CD4-positive, alpha-beta memory T cell (primary cell): ENCODE results near the gene HAUS2. TPM values are rescaled to one million over a fixed set of nuclear protein-coding genes. Genes with fewer than 3 reads are reported as not detected.
A peak's percentile ranks its signal among the peaks of the same experiment; 100 is the strongest.

Source experiments
- CTCF ChIA-PET: fragments of 350-600 bp; sonication (Branson Sonifier 250); formaldehyde crosslinking; loops from one replicate; lab custom pipeline; 2021; ENCODE audit warnings: inconsistent platforms; ENCODE audit not compliant: partially characterized antibody; lab: Charles Lee
- POLR2A ChIA-PET: fragments of 350-600 bp; sonication (Branson Sonifier 250); formaldehyde crosslinking; loops from one replicate; lab custom pipeline; 2021; ENCODE audit not compliant: partially characterized antibody; lab: Charles Lee
- DNase-seq, 5 donors: peaks; one replicate each; pipeline versions ENCODE4 v3.0.0 to v3.0.0-alpha.2; 2020 to 2022; ENCODE audit warnings: mixed read lengths in 1 of 5
- H3K27ac ChIP-seq: one replicate; pipeline ENCODE4 v1.7.0; 2013; ENCODE audit warnings: low read depth, low read length
- H3K27me3 ChIP-seq: 2 replicates; pipeline ENCODE4 v1.7.0; 2013; ENCODE audit warnings: mild to moderate bottlenecking, low read length, moderate library complexity; ENCODE audit not compliant: insufficient read depth
- H3K36me3 ChIP-seq: 2 replicates; pipeline ENCODE4 v1.7.0; 2013; ENCODE audit warnings: mild to moderate bottlenecking, low read length, moderate library complexity; ENCODE audit not compliant: insufficient read depth
- H3K4me1 ChIP-seq: 2 replicates; pipeline ENCODE4 v1.7.0; 2013; ENCODE audit warnings: mild to moderate bottlenecking, low read length, moderate library complexity; ENCODE audit not compliant: insufficient read depth
- H3K4me3 ChIP-seq, 2 donors: one replicate each; pipeline ENCODE4 v1.7.0; 2013; ENCODE audit warnings: low read length in 2 of 2, mild to moderate bottlenecking in 1 of 2
- H3K9me3 ChIP-seq, 2 donors: one replicate each; pipeline ENCODE4 v1.7.0; 2013; ENCODE audit warnings: low read length in 2 of 2, control low read depth in 1 of 2; ENCODE audit not compliant: control insufficient read depth in 1 of 2
- H3K27ac Mint-ChIP-seq, 7 donors: one replicate each; pipeline ENCODE4 v1.8.0; 2020 to 2021; ENCODE audit warnings: mixed read lengths in 7 of 7, mild to moderate bottlenecking in 6 of 7, inconsistent platforms in 3 of 7, moderate library complexity in 3 of 7
- H3K27me3 Mint-ChIP-seq, 2 donors: one replicate each; pipeline ENCODE4 v1.8.0; 2020 to 2021; ENCODE audit warnings: mixed read lengths in 2 of 2
- H3K36me3 Mint-ChIP-seq, 2 donors: one replicate each; pipeline ENCODE4 v1.8.0; 2020 to 2021; ENCODE audit warnings: mixed read lengths in 2 of 2, inconsistent platforms in 1 of 2, mild to moderate bottlenecking in 1 of 2
- H3K4me1 Mint-ChIP-seq, 4 donors: one replicate each; pipeline ENCODE4 v1.8.0; 2020 to 2021; ENCODE audit warnings: mixed read lengths in 4 of 4, mild to moderate bottlenecking in 1 of 4
- H3K4me3 Mint-ChIP-seq, 8 donors: one replicate each; pipeline ENCODE4 v1.8.0; 2020 to 2021; ENCODE audit warnings: mixed read lengths in 8 of 8, mild to moderate bottlenecking in 7 of 8, moderate library complexity in 6 of 8, inconsistent platforms in 3 of 8
- H3K9me3 Mint-ChIP-seq, 8 donors: one replicate each; pipeline ENCODE4 v1.8.0; 2020 to 2021; ENCODE audit warnings: mixed read lengths in 8 of 8, mild to moderate bottlenecking in 5 of 8, inconsistent platforms in 3 of 8, moderate library complexity in 1 of 8
- intact Hi-C: fragments of 100-400 bp; cut with micrococcal nuclease; formaldehyde crosslinking; loops from one replicate; pipeline ENCODE4 v1.15.1; 2023
- polyA plus RNA-seq, 2 donors: library from polyadenylated mRNA; unstranded; fragments of 300-500 nt; fragmentation: Illumina TruSeq; gene quantifications; one replicate each; pipeline ENCODE4 v1.2.3, GENCODE V29; 2021
- total RNA-seq, 2 experiments: library from RNA; stranded (reverse); gene quantifications; one replicate each; pipeline ENCODE4 v1.2.3, GENCODE V29; 2021

HAUS2 gene
- total and polyA plus RNA-seq, 4 experiments from 2014 or later: 16.4 to 28.2 (median 23.2) TPM

- H3K4me1 Mint-ChIP-seq: peaks cover 27 to 42% (median 32%) of the 10 kb centered on the region in 4 donors
- Histone ChIP-seq H3K4me1 (peaks cover 37% of the 10 kb centered on the region), H3K27ac (no peak overlapping the region), H3K27me3 (no peaks in the 10 kb centered on the region), H3K4me3 (no peak overlapping the region), H3K9me3 (no peaks in the 10 kb centered on the region), H3K36me3 (no peaks in the 10 kb centered on the region)
- DNase-seq: no peak
- H3K4me3 Mint-ChIP-seq: peak overlapping the region in 1 of 8 donors; percentile 75
- no peaks in the 10 kb centered on the region for H3K9me3 Mint-ChIP-seq
- no peaks in the 10 kb centered on the region for H3K27me3 Mint-ChIP-seq
- ChIA-PET POLR2A (interaction anchor here (1.4 kb wide), 1 partner anchor 24 kb away, joined by 10 read pairs; no protein-coding TSS in a partner anchor), CTCF (no interaction called here)
- H3K36me3 Mint-ChIP-seq: no peaks in the 10 kb centered on the region
- intact Hi-C loops: no loop called here
- peak overlapping the region in 4 of 7 donors; percentile 25 to 67 (median 54) for H3K27ac Mint-ChIP-seq
Measured at GRCh38 chr15:42605796-42606195, 57.2 kb downstream of the HAUS2 start.

- no peaks in the 10 kb centered on the region for H3K9me3 Mint-ChIP-seq
- H3K27me3 Mint-ChIP-seq: no peaks in the 10 kb centered on the region
- H3K4me3 Mint-ChIP-seq: peak overlapping the region in 6 of 8 donors; percentile 43 to 70 (median 50)
- H3K36me3 ChIP-seq: no peaks in the 10 kb centered on the region
- peaks cover 37% of the 10 kb centered on the region for H3K4me1 ChIP-seq
- intact Hi-C loops: no loop called here
- peaks cover 27 to 42% (median 32%) of the 10 kb centered on the region in 4 donors for H3K4me1 Mint-ChIP-seq
- peak; percentile 19 to 56 (median 30) for DNase-seq
- ChIA-PET POLR2A (interaction anchor here (1.2 to 1.6 kb wide), 2 partner anchors 33 to 60 kb away, joined by 4 to 8 read pairs; partner anchors contain the start of genes HAUS2, LRRC57 and STARD9), CTCF (no interaction called here)
- no peak overlapping the region for H3K4me3 ChIP-seq
- H3K36me3 Mint-ChIP-seq: no peaks in the 10 kb centered on the region
- H3K27me3 ChIP-seq: no peaks in the 10 kb centered on the region
- H3K27ac ChIP-seq: no peak overlapping the region
- peak overlapping the region in 4 of 7 donors; percentile 1 to 58 (median 16) for H3K27ac Mint-ChIP-seq
- H3K9me3 ChIP-seq: no peaks in the 10 kb centered on the region
Measured at GRCh38 chr15:42608110-42608531, 59.5 kb downstream of the HAUS2 start.

- Mint-ChIP-seq H3K27me3 (no peaks in the 10 kb centered on the region), H3K4me3 (peak overlapping the region in 6 of 8 donors; percentile 13 to 62 (median 20)), H3K27ac (peak overlapping the region in 1 of 7 donors; percentile 32), H3K4me1 (peaks cover 27 to 42% (median 32%) of the 10 kb centered on the region in 4 donors), H3K36me3 (no peaks in the 10 kb centered on the region), H3K9me3 (no peaks in the 10 kb centered on the region)
- Histone ChIP-seq H3K4me1 (peaks cover 37% of the 10 kb centered on the region), H3K9me3 (no peaks in the 10 kb centered on the region), H3K27me3 (no peaks in the 10 kb centered on the region), H3K4me3 (no peak overlapping the region), H3K27ac (no peak overlapping the region), H3K36me3 (no peaks in the 10 kb centered on the region)
- POLR2A ChIA-PET: interaction anchor here (1.2 to 1.6 kb wide), 2 partner anchors 34 to 60 kb away, joined by 4 to 8 read pairs; partner anchors contain the start of genes HAUS2, LRRC57 and STARD9
- intact Hi-C loops: no loop called here
- DNase-seq: no peak
- CTCF ChIA-PET: no interaction called here
Measured at GRCh38 chr15:42608752-42609488, 60.3 kb downstream of the HAUS2 start.

- Histone ChIP-seq H3K4me1 (peaks cover 18% of the 10 kb centered on the region), H3K36me3 (no peaks in the 10 kb centered on the region), H3K9me3 (no peaks in the 10 kb centered on the region), H3K27me3 (no peaks in the 10 kb centered on the region), H3K27ac (no peak overlapping the region), H3K4me3 (no peak overlapping the region)
- Mint-ChIP-seq H3K27ac (no peak overlapping the region), H3K4me1 (peaks cover 14 to 18% (median 16%) of the 10 kb centered on the region in 4 donors), H3K9me3 (no peaks in the 10 kb centered on the region), H3K36me3 (no peaks in the 10 kb centered on the region), H3K4me3 (no peak overlapping the region), H3K27me3 (no peaks in the 10 kb centered on the region)
- DNase-seq: no peak
- intact Hi-C loops: no loop called here
- POLR2A ChIA-PET: no interaction called here
- CTCF ChIA-PET: no interaction called here
Measured at GRCh38 chr15:42611532-42611931, 62.9 kb downstream of the HAUS2 start.

- peaks cover 14 to 18% (median 16%) of the 10 kb centered on the region in 4 donors for H3K4me1 Mint-ChIP-seq
- Histone ChIP-seq H3K9me3 (no peaks in the 10 kb centered on the region), H3K27ac (no peak overlapping the region), H3K27me3 (no peaks in the 10 kb centered on the region), H3K4me1 (peaks cover 18% of the 10 kb centered on the region), H3K36me3 (no peaks in the 10 kb centered on the region), H3K4me3 (no peak overlapping the region)
- ChIA-PET POLR2A (no interaction called here), CTCF (no interaction called here)
- no peak overlapping the region for H3K4me3 Mint-ChIP-seq
- no peaks in the 10 kb centered on the region for H3K27me3 Mint-ChIP-seq
- intact Hi-C loops: no loop called here
- H3K27ac Mint-ChIP-seq: no peak overlapping the region
- H3K36me3 Mint-ChIP-seq: no peaks in the 10 kb centered on the region
- DNase-seq: no peak
- no peaks in the 10 kb centered on the region for H3K9me3 Mint-ChIP-seq
Measured at GRCh38 chr15:42612367-42612912, 63.8 kb downstream of the HAUS2 start.

GRCh38 chr15:42616107-42616506 is 67.5 kb downstream of the HAUS2 start:
- Histone ChIP-seq H3K4me1 (no peaks in the 10 kb centered on the region), H3K36me3 (no peaks in the 10 kb centered on the region), H3K4me3 (no peak overlapping the region), H3K9me3 (no peaks in the 10 kb centered on the region), H3K27ac (no peak overlapping the region), H3K27me3 (no peaks in the 10 kb centered on the region)
- Mint-ChIP-seq H3K4me1 (peaks cover 0 to 3% (median 1%) of the 10 kb centered on the region in 4 donors), H3K36me3 (no peaks in the 10 kb centered on the region), H3K9me3 (no peaks in the 10 kb centered on the region), H3K27ac (no peak overlapping the region), H3K4me3 (no peak overlapping the region), H3K27me3 (no peaks in the 10 kb centered on the region)
- ChIA-PET CTCF (no interaction called here), POLR2A (no interaction called here)
- DNase-seq: no peak
- intact Hi-C loops: no loop called here
